CD4-positive, alpha-beta memory T cell (primary cell): ENCODE results near the gene KRTAP5-1. TPM values are rescaled to one million over a fixed set of nuclear protein-coding genes. Genes with fewer than 3 reads are reported as not detected.

Experiments used
- CTCF ChIA-PET: fragments of 350-600 bp; sonication (Branson Sonifier 250); formaldehyde crosslinking; loops from one replicate; lab custom pipeline; 2021; ENCODE audit warnings: inconsistent platforms; ENCODE audit not compliant: partially characterized antibody; lab: Charles Lee
- POLR2A ChIA-PET: fragments of 350-600 bp; sonication (Branson Sonifier 250); formaldehyde crosslinking; loops from one replicate; lab custom pipeline; 2021; ENCODE audit not compliant: partially characterized antibody; lab: Charles Lee
- DNase-seq, 5 donors: peaks; one replicate each; pipeline versions ENCODE4 v3.0.0 to v3.0.0-alpha.2; 2020 to 2022; ENCODE audit warnings: mixed read lengths in 1 of 5
- H3K27ac ChIP-seq: one replicate; pipeline ENCODE4 v1.7.0; 2013; ENCODE audit warnings: low read depth, low read length
- H3K27me3 ChIP-seq: 2 replicates; pipeline ENCODE4 v1.7.0; 2013; ENCODE audit warnings: mild to moderate bottlenecking, low read length, moderate library complexity; ENCODE audit not compliant: insufficient read depth
- H3K36me3 ChIP-seq: 2 replicates; pipeline ENCODE4 v1.7.0; 2013; ENCODE audit warnings: mild to moderate bottlenecking, low read length, moderate library complexity; ENCODE audit not compliant: insufficient read depth
- H3K4me1 ChIP-seq: 2 replicates; pipeline ENCODE4 v1.7.0; 2013; ENCODE audit warnings: mild to moderate bottlenecking, low read length, moderate library complexity; ENCODE audit not compliant: insufficient read depth
- H3K4me3 ChIP-seq, 2 donors: one replicate each; pipeline ENCODE4 v1.7.0; 2013; ENCODE audit warnings: low read length in 2 of 2, mild to moderate bottlenecking in 1 of 2
- H3K9me3 ChIP-seq, 2 donors: one replicate each; pipeline ENCODE4 v1.7.0; 2013; ENCODE audit warnings: low read length in 2 of 2, control low read depth in 1 of 2; ENCODE audit not compliant: control insufficient read depth in 1 of 2
- H3K27ac Mint-ChIP-seq, 7 donors: one replicate each; pipeline ENCODE4 v1.8.0; 2020 to 2021; ENCODE audit warnings: mixed read lengths in 7 of 7, mild to moderate bottlenecking in 6 of 7, inconsistent platforms in 3 of 7, moderate library complexity in 3 of 7
- H3K27me3 Mint-ChIP-seq, 2 donors: one replicate each; pipeline ENCODE4 v1.8.0; 2020 to 2021; ENCODE audit warnings: mixed read lengths in 2 of 2
- H3K36me3 Mint-ChIP-seq, 2 donors: one replicate each; pipeline ENCODE4 v1.8.0; 2020 to 2021; ENCODE audit warnings: mixed read lengths in 2 of 2, inconsistent platforms in 1 of 2, mild to moderate bottlenecking in 1 of 2
- H3K4me1 Mint-ChIP-seq, 4 donors: one replicate each; pipeline ENCODE4 v1.8.0; 2020 to 2021; ENCODE audit warnings: mixed read lengths in 4 of 4, mild to moderate bottlenecking in 1 of 4
- H3K4me3 Mint-ChIP-seq, 8 donors: one replicate each; pipeline ENCODE4 v1.8.0; 2020 to 2021; ENCODE audit warnings: mixed read lengths in 8 of 8, mild to moderate bottlenecking in 7 of 8, moderate library complexity in 6 of 8, inconsistent platforms in 3 of 8
- H3K9me3 Mint-ChIP-seq, 8 donors: one replicate each; pipeline ENCODE4 v1.8.0; 2020 to 2021; ENCODE audit warnings: mixed read lengths in 8 of 8, mild to moderate bottlenecking in 5 of 8, inconsistent platforms in 3 of 8, moderate library complexity in 1 of 8
- intact Hi-C: fragments of 100-400 bp; cut with micrococcal nuclease; formaldehyde crosslinking; loops from one replicate; pipeline ENCODE4 v1.15.1; 2023
- polyA plus RNA-seq, 2 donors: library from polyadenylated mRNA; unstranded; fragments of 300-500 nt; fragmentation: Illumina TruSeq; gene quantifications; one replicate each; pipeline ENCODE4 v1.2.3, GENCODE V29; 2021
- total RNA-seq, 2 experiments: library from RNA; stranded (reverse); gene quantifications; one replicate each; pipeline ENCODE4 v1.2.3, GENCODE V29; 2021

KRTAP5-1 gene
- total and polyA plus RNA-seq, 4 experiments from 2014 or later, result 0.29 TPM; not detected in 3

- Histone ChIP-seq H3K9me3 (no peaks in the 10 kb centered on the region), H3K27ac (no peak overlapping the region), H3K27me3 (no peaks in the 10 kb centered on the region), H3K4me1 (no peaks in the 10 kb centered on the region), H3K4me3 (no peak overlapping the region), H3K36me3 (no peaks in the 10 kb centered on the region)
- DNase-seq, result no peak
- peak overlapping the region in 1 of 7 donors; percentile 82 for H3K27ac Mint-ChIP-seq
- H3K27me3 Mint-ChIP-seq, result peaks cover 1 to 14% of the 10 kb centered on the region in 2 donors
- H3K4me1 Mint-ChIP-seq, result peaks cover 0 to 10% (median 0%) of the 10 kb centered on the region in 4 donors
- H3K36me3 Mint-ChIP-seq, result peaks cover 3 to 5% of the 10 kb centered on the region in 2 donors
- H3K9me3 Mint-ChIP-seq, result no peaks in the 10 kb centered on the region
- H3K4me3 Mint-ChIP-seq, result no peak overlapping the region
- POLR2A ChIA-PET, result interaction anchor here (1.5 kb wide), 1 partner anchor 21 kb away, joined by 6 read pairs; no protein-coding TSS in a partner anchor
- intact Hi-C loops, result no loop called here
- CTCF ChIA-PET, result interaction anchor here (0.8 to 2.1 kb wide), 2 partner anchors 15 to 20 kb away, joined by 3 to 8 read pairs; no protein-coding TSS in a partner anchor
These were observed 31.1 kb downstream of the KRTAP5-1 start for GRCh38 chr11:1553808-1554594.

GRCh38 chr11:1549338-1550330, 35.4 kb downstream of the KRTAP5-1 start:
- Histone ChIP-seq H3K4me3 (no peak overlapping the region), H3K27ac (no peak overlapping the region), H3K27me3 (peaks cover 12% of the 10 kb centered on the region), H3K9me3 (no peaks in the 10 kb centered on the region), H3K36me3 (no peaks in the 10 kb centered on the region), H3K4me1 (peaks cover 16% of the 10 kb centered on the region)
- ChIA-PET POLR2A (interaction anchor here (3.9 kb wide), 1 partner anchor 23 kb away, joined by 54 read pairs; the partner anchor contains the start of gene DUSP8), CTCF (interaction anchor here (2.1 kb wide), 1 partner anchor 26 kb away, joined by 5 read pairs; no protein-coding TSS in a partner anchor)
- intact Hi-C loops, result no loop called here
- DNase-seq, result no peak
- peak overlapping the region in 1 of 8 donors; percentile 75 for H3K4me3 Mint-ChIP-seq
- peaks cover 0 to 10% (median 4%) of the 10 kb centered on the region in 4 donors for H3K4me1 Mint-ChIP-seq
- H3K36me3 Mint-ChIP-seq, result no peaks in the 10 kb centered on the region
- H3K27me3 Mint-ChIP-seq, result peaks cover 7 to 18% of the 10 kb centered on the region in 2 donors
- H3K27ac Mint-ChIP-seq, result peak overlapping the region in 2 of 7 donors; percentile 29 to 72
- peaks cover 0 to 2% (median 0%) of the 10 kb centered on the region in 8 donors for H3K9me3 Mint-ChIP-seq

- intact Hi-C loops, result no loop called here
- Mint-ChIP-seq H3K4me1 (peaks cover 0 to 10% (median 4%) of the 10 kb centered on the region in 4 donors), H3K27ac (peak overlapping the region in 1 of 7 donors; percentile 63), H3K36me3 (no peaks in the 10 kb centered on the region), H3K4me3 (peak overlapping the region in 3 of 8 donors; percentile 32 to 68 (median 38)), H3K9me3 (peaks cover 0 to 2% (median 0%) of the 10 kb centered on the region in 8 donors), H3K27me3 (peaks cover 7 to 19% of the 10 kb centered on the region in 2 donors)
- H3K4me1 ChIP-seq, result peaks cover 16% of the 10 kb centered on the region
- H3K36me3 ChIP-seq, result no peaks in the 10 kb centered on the region
- no peak overlapping the region for H3K4me3 ChIP-seq
- H3K27ac ChIP-seq, result no peak overlapping the region
- DNase-seq, result no peak
- ChIA-PET CTCF (interaction anchor here (1.7 to 3.7 kb wide), 3 partner anchors 26 to 40 kb away, joined by 5 to 54 read pairs (median 5); no protein-coding TSS in a partner anchor), POLR2A (interaction anchor here (3.9 kb wide), 1 partner anchor 24 kb away, joined by 54 read pairs; the partner anchor contains the start of gene DUSP8)
- no peaks in the 10 kb centered on the region for H3K9me3 ChIP-seq
- peaks cover 12% of the 10 kb centered on the region for H3K27me3 ChIP-seq
These were observed 36.6 kb downstream of the KRTAP5-1 start for GRCh38 chr11:1548221-1549070.

GRCh38 chr11:1547467-1548098, 37.5 kb downstream of the KRTAP5-1 start:
- H3K36me3 Mint-ChIP-seq, result no peaks in the 10 kb centered on the region
- peaks cover 0 to 2% (median 0%) of the 10 kb centered on the region in 8 donors for H3K9me3 Mint-ChIP-seq
- H3K27ac Mint-ChIP-seq, result no peak overlapping the region
- peaks cover 0 to 10% (median 4%) of the 10 kb centered on the region in 4 donors for H3K4me1 Mint-ChIP-seq
- Histone ChIP-seq H3K9me3 (no peaks in the 10 kb centered on the region), H3K4me3 (no peak overlapping the region), H3K36me3 (no peaks in the 10 kb centered on the region), H3K27me3 (peaks cover 12% of the 10 kb centered on the region), H3K27ac (no peak overlapping the region), H3K4me1 (peaks cover 16% of the 10 kb centered on the region)
- H3K27me3 Mint-ChIP-seq, result peaks cover 7 to 16% of the 10 kb centered on the region in 2 donors
- ChIA-PET POLR2A (interaction anchor here (1.3 to 3.9 kb wide), 3 partner anchors 10 to 25 kb away, joined by 3 to 54 read pairs (median 3); partner anchors contain the start of gene DUSP8), CTCF (interaction anchor here (0.8 to 3.7 kb wide), 7 partner anchors 9 to 81 kb away, joined by 3 to 54 read pairs (median 5); partner anchors contain the start of gene KRTAP5-5)
- peak overlapping the region in 7 of 8 donors; percentile 25 to 71 (median 54) for H3K4me3 Mint-ChIP-seq
- DNase-seq, result no peak
- intact Hi-C loops, result no loop called here

- Histone ChIP-seq H3K9me3 (no peaks in the 10 kb centered on the region), H3K4me3 (no peak overlapping the region), H3K36me3 (no peaks in the 10 kb centered on the region), H3K4me1 (peaks cover 16% of the 10 kb centered on the region), H3K27me3 (peaks cover 12% of the 10 kb centered on the region), H3K27ac (no peak overlapping the region)
- CTCF ChIA-PET, result interaction anchor here (0.6 to 3.7 kb wide), 10 partner anchors 9 to 106 kb away, joined by 3 to 54 read pairs (median 4); partner anchors contain the start of gene KRTAP5-5
- peaks cover 0 to 10% (median 4%) of the 10 kb centered on the region in 4 donors for H3K4me1 Mint-ChIP-seq
- intact Hi-C loops, result loop anchor here (1.0 kb wide), 2 partner anchors 28 to 82 kb away; partner anchors contain the start of gene KRTAP5-5
- peak in 4 of 5 donors; percentile 40 to 59 (median 52) for DNase-seq
- H3K9me3 Mint-ChIP-seq, result peaks cover 0 to 2% (median 0%) of the 10 kb centered on the region in 8 donors
- POLR2A ChIA-PET, result interaction anchor here (0.6 to 3.9 kb wide), 4 partner anchors 9 to 30 kb away, joined by 3 to 54 read pairs (median 3); partner anchors contain the start of gene DUSP8
- peaks cover 7 to 16% of the 10 kb centered on the region in 2 donors for H3K27me3 Mint-ChIP-seq
- H3K4me3 Mint-ChIP-seq, result peak overlapping the region in 2 of 8 donors; percentile 31 to 48
- H3K27ac Mint-ChIP-seq, result no peak overlapping the region
- no peaks in the 10 kb centered on the region for H3K36me3 Mint-ChIP-seq
These were observed 38.3 kb downstream of the KRTAP5-1 start for GRCh38 chr11:1546536-1547466.
